Spinal cord (tissue), 10 donors: ENCODE results near the gene ST6GALNAC3. TPM values are rescaled to one million over a fixed set of nuclear protein-coding genes. Genes with fewer than 3 reads are reported as not detected.

ENCODE experiments used
- DNase-seq, 6 donors: peaks; one replicate each; pipeline versions ENCODE4 v3.0.0 to v3.0.0-alpha.2; 2013 to 2015; ENCODE audit warnings: low spot score in 6 of 6, low read depth in 4 of 6
- H3K27ac ChIP-seq: one replicate; pipeline ENCODE4 v1.5.1; 2013; ENCODE audit warnings: low read depth, low read length, control low read depth
- H3K27me3 ChIP-seq: one replicate; pipeline ENCODE4 v1.6.1; 2013; ENCODE audit warnings: low read length; ENCODE audit not compliant: control insufficient read depth, insufficient read depth
- H3K36me3 ChIP-seq: one replicate; pipeline ENCODE4 v1.6.1; 2013; ENCODE audit warnings: low read length; ENCODE audit not compliant: control insufficient read depth, insufficient read depth
- H3K4me1 ChIP-seq: one replicate; pipeline ENCODE4 v1.6.1; 2013; ENCODE audit warnings: low read length; ENCODE audit not compliant: control insufficient read depth, insufficient read depth
- H3K4me3 ChIP-seq: one replicate; pipeline ENCODE4 v1.5.1; 2013; ENCODE audit warnings: low read depth, low read length, control low read depth
- H3K9me3 ChIP-seq: one replicate; pipeline ENCODE4 v1.6.1; 2013; ENCODE audit warnings: low read length; ENCODE audit not compliant: control insufficient read depth, insufficient read depth
- WGBS: methylation state at CpG from one replicate; pipeline ENCODE4 v1.1.5; 2013; ENCODE audit warnings: missing lambda C conversion rate; ENCODE audit not compliant: insufficient coverage; 5-methylcytosine and 5-hydroxymethylcytosine counted together
- polyA plus RNA-seq, 2 donors: library from polyadenylated mRNA; unstranded; fragments of 120-200 nt; gene quantifications; one replicate each; pipeline ENCODE4 v1.2.1, GENCODE V29; 2013; ENCODE audit not compliant: insufficient read length in 2 of 2
- total RNA-seq, 2 donors: library from RNA; depleted of rRNA in 1 of 2; stranded (reverse); fragments of 120-200 nt in 1 of 2; fragments of >200 nt in 1 of 2; gene quantifications; one replicate each; pipeline versions ENCODE4 v1.2.3 to v1.2.4, GENCODE V29; 2013 to 2014
- donor health status: healthy.

The ST6GALNAC3 gene
- total and polyA plus RNA-seq, 4 donors, result 17.2 to 64.0 (median 26.0) TPM

DNA sequence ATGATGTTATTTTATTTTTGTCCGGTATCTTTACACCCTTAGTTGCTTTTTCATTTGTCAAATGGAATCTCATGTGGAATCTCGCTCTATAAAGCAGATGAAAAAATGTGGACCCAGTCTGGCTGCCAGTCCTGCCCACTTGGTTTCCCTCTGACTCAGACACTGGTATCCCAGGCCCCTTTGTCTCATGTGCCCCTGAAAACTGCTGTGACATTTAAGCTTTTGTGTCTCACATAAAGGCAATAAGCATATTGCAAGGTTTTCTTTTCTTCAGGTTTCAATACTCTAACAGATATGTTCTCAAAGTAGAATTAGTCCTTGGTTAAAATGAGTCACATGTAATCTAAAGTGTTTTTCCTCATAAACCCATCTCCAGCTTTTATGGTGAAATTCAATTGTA, 183.3 kb downstream of the ST6GALNAC3 start:
- DNase-seq, result no peak
- Histone ChIP-seq H3K4me1 (no peaks in the 10 kb centered on the region), H3K36me3 (no peaks in the 10 kb centered on the region), H3K4me3 (no peak overlapping the region), H3K9me3 (no peaks in the 10 kb centered on the region), H3K27me3 (no peaks in the 10 kb centered on the region), H3K27ac (no peak overlapping the region)
- WGBS, result 100% methylated on average over 2 of the region's 2 CpGs

DNA sequence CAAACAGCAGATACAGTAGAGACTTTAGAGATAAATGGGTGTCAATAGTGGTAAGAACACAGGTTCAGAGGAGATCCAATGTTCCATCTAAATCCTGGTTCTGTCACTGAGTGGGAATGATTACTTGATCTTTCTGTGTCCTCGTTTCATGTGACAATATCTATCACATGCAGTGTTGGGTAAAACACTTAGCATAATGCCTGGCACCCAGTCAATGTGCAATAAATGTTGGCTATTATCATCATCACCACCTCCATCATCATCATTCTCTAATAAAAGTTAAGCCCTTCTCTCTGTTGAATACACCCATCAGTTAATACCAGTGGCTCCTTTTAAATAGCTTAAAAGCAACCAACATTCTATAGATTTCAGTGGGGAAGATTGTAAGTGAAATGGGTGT, 184.7 kb downstream of the ST6GALNAC3 start:
- H3K9me3 ChIP-seq, result no peaks in the 10 kb centered on the region
- no peaks in the 10 kb centered on the region for H3K36me3 ChIP-seq
- no peaks in the 10 kb centered on the region for H3K27me3 ChIP-seq
- WGBS, result no CpG with 5 or more reads among the region's 1 CpG
- no peak for DNase-seq
- H3K4me1 ChIP-seq, result no peaks in the 10 kb centered on the region
- no peak overlapping the region for H3K4me3 ChIP-seq
- H3K27ac ChIP-seq, result no peak overlapping the region

DNA sequence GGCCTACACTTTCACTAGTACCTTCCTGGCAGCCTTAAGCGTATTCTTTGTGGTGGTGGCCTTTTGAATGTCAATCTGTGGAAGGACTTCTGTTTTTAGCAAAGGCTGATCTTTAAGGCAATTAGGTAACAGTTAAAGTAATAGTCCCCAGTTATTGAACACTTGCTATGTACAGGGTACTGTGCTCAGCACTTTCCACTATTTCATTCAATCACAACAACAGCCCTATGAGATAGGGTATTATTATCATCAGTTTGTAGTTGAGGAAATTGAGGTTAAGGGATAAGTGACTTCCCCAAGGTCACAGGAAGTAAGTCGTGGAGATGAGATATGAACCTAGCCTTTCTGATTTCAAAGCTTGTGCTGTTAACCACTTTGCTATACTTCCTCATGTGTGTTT, 185.7 kb downstream of the ST6GALNAC3 start:
- no CpG with 5 or more reads among the region's 2 CpGs for WGBS
- H3K9me3 ChIP-seq, result no peaks in the 10 kb centered on the region
- no peaks in the 10 kb centered on the region for H3K36me3 ChIP-seq
- DNase-seq, result no peak
- no peak overlapping the region for H3K4me3 ChIP-seq
- H3K27ac ChIP-seq, result no peak overlapping the region
- H3K27me3 ChIP-seq, result no peaks in the 10 kb centered on the region
- H3K4me1 ChIP-seq, result no peaks in the 10 kb centered on the region

DNA sequence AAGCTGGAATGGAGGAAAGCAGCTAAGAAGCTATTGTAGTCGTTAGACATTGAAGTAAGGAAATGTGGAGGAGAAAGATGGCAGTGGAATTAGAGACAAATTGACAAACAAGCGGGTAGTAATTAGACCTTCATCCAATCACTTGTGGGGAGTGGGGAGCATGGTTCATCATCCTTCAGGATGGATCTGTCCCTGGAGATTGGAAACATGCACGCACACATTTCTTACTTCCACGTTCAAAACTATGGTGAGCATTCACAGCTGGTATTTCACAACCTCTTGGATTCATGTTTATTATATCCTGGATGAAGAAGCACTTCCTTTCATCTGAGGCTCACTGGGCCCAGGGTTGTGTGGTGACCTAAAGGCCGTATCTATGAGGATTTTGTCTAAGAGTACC, 188.1 kb downstream of the ST6GALNAC3 start:
- no peaks in the 10 kb centered on the region for H3K36me3 ChIP-seq
- H3K4me3 ChIP-seq, result no peak overlapping the region
- H3K27ac ChIP-seq, result no peak overlapping the region
- no peak for DNase-seq
- no peaks in the 10 kb centered on the region for H3K9me3 ChIP-seq
- 100% methylated on average over 2 of the region's 5 CpGs for WGBS
- no peaks in the 10 kb centered on the region for H3K27me3 ChIP-seq
- no peaks in the 10 kb centered on the region for H3K4me1 ChIP-seq

DNA sequence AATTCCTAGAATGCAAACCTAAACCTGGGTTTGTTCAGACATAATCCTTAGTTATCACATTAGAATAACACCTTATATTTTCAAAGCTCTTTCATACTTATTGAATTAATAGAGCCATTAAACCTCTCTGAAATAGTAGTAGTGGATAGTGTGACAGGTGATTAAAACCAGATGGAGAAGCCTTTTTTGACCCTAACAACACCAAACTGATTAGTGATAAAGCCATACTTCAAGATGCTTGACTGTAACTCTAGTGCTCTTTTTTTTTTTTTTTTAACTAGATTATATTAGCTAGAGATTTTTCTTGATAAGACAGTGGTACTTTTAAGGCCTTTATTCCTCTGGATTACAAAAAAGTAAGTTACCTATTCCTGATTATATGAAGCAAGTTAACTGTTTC, 190.1 kb downstream of the ST6GALNAC3 start:
- no peaks in the 10 kb centered on the region for H3K9me3 ChIP-seq
- H3K36me3 ChIP-seq, result no peaks in the 10 kb centered on the region
- DNase-seq, result no peak
- H3K4me3 ChIP-seq, result no peak overlapping the region
- no peak overlapping the region for H3K27ac ChIP-seq
- no peaks in the 10 kb centered on the region for H3K27me3 ChIP-seq
- H3K4me1 ChIP-seq, result no peaks in the 10 kb centered on the region

DNA sequence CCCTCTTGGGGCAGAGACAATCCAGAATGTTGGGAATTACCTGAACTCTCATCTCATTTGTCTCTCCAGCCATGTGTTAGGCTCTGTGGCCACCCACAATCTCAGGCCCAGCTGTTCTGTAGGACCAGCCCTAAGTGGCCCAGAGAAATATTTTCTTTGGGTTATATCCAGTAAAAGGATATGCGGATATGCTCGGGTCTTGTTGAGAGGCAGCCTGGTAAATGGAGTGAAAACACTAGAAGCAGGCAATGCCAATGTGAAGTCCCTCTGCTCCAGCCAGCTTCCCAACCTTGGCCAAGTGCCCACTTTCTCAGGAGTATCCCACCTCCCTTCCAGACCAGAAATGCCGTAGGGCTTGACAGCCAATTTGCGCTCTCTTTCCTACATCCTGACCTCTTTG, 192.2 kb downstream of the ST6GALNAC3 start:
- Histone ChIP-seq H3K27ac (no peak overlapping the region), H3K27me3 (no peaks in the 10 kb centered on the region), H3K9me3 (no peaks in the 10 kb centered on the region), H3K36me3 (no peaks in the 10 kb centered on the region), H3K4me1 (no peaks in the 10 kb centered on the region), H3K4me3 (no peak overlapping the region)
- no peak for DNase-seq
- 75% methylated on average over 4 of the region's 4 CpGs for WGBS

DNA sequence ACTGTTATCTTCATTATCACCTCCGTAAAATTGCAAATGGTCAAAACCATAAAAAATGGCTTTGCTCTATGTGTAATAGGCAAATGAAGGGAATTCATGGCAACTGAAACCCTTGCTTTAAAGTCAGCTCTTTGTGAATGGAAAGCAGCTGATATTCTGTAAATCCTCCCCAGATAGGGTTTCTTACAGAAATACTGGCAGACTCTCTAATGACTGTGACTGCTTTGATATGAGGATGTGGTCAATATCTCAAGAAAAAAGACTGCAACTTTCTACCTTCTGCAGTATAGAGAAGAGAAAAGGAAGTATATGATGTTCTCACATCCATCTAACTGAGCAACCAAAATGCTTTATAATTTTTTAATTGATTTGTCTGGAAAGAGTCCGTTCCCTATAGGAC, 193.1 kb downstream of the ST6GALNAC3 start:
- no peaks in the 10 kb centered on the region for H3K27me3 ChIP-seq
- WGBS, result no CpG with 5 or more reads among the region's 2 CpGs
- no peaks in the 10 kb centered on the region for H3K9me3 ChIP-seq
- H3K4me3 ChIP-seq, result no peak overlapping the region
- no peaks in the 10 kb centered on the region for H3K4me1 ChIP-seq
- DNase-seq, result no peak
- no peaks in the 10 kb centered on the region for H3K36me3 ChIP-seq
- no peak overlapping the region for H3K27ac ChIP-seq

DNA sequence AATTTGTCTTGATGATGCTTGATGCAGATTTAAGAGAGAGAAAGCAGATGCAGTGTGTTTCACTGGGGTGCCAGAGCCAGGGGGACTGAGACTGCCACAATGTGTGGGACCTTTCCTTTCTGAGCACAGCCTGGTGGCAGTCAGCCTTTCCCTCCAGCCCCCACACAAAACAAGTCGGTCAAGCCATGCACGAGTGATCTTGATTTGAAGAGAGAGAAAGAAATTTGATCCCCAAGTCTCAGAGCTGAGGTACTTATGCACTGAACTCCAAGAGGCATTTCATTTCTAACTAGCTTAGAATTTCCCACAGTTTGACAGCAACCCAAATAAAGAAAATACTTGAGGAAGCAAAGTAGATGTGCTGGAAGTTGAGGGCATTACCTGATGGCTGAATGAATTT, 193.8 kb downstream of the ST6GALNAC3 start:
- no CpG with 5 or more reads among the region's 2 CpGs for WGBS
- H3K27ac ChIP-seq, result no peak overlapping the region
- no peaks in the 10 kb centered on the region for H3K9me3 ChIP-seq
- DNase-seq, result no peak
- no peaks in the 10 kb centered on the region for H3K4me1 ChIP-seq
- no peak overlapping the region for H3K4me3 ChIP-seq
- H3K36me3 ChIP-seq, result no peaks in the 10 kb centered on the region
- H3K27me3 ChIP-seq, result no peaks in the 10 kb centered on the region

DNA sequence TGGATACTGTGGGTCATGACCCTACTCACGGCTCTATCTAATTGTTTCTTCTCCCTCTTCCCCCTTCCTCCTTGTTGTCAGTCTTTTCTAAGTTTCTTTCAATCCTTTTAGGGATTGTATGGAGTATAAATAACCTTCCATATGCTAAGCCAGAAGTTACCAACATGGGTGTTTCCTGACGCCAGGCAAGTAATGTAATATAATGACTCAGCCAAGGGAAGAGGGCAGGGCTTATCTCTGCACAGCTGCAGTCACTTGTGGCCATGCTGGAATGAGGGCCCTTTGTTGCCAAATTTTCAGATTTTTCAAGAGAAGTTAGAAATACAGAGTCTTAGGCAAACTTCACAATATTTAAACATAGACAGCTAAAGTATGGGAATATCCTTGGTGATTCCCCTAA, 194.6 kb downstream of the ST6GALNAC3 start:
- DNase-seq, result peak in 1 of 6 donors; percentile 35
- no peaks in the 10 kb centered on the region for H3K36me3 ChIP-seq
- H3K27ac ChIP-seq, result no peak overlapping the region
- no peak overlapping the region for H3K4me3 ChIP-seq
- H3K27me3 ChIP-seq, result no peaks in the 10 kb centered on the region
- H3K9me3 ChIP-seq, result no peaks in the 10 kb centered on the region
- WGBS, result no CpG with 5 or more reads among the region's 2 CpGs
- no peaks in the 10 kb centered on the region for H3K4me1 ChIP-seq

DNA sequence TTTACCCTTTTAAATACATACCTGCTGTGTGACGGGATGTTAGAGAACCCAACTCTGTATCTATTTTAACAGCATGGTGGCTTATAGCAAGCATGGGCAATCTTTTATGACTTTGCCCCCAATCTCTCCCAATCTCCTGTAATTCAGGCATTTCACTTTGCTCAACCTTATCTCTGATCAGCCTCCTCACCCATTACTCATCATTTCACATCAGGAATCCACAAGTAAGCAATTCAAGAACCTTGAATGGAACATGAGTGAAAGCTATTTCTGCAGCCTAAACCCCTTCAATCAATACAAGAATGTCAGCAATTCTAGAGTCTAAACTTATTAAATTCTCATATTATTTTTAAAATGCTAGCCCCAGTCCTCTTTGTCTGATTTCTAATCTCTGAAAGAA, 199.8 kb downstream of the ST6GALNAC3 start:
- Histone ChIP-seq H3K36me3 (no peaks in the 10 kb centered on the region), H3K27me3 (no peaks in the 10 kb centered on the region), H3K4me1 (peaks cover 6% of the 10 kb centered on the region), H3K4me3 (no peak overlapping the region), H3K27ac (no peak overlapping the region), H3K9me3 (no peaks in the 10 kb centered on the region)
- WGBS, result 100% methylated on average over 1 of the region's 1 CpG
- no peak for DNase-seq
